Measurements from ENCODE around the gene KIAA1755. TPM values are rescaled to one million over a fixed set of nuclear protein-coding genes. Genes with fewer than 3 reads are reported as not detected.

Gene KIAA1755
- total and polyA plus RNA-seq, 9 of the 15 experiments (the other 6 are each of a cell fraction or from before 2014, with no cell fraction given), result not detected

GRCh38 chr20:38205001-38205400 lies 55.5 kb downstream of the KIAA1755 start (continued):
- TF ChIP-seq ZBTB2 (IDR thresholded peaks at IDR 0.05), result no peak
- TF ChIP-seq ZNF764 (CRISPR knock-in tag; IDR thresholded peaks at IDR 0.05; ENCODE audit: low read depth), result no peak
- TF ChIP-seq HDAC2 (IDR thresholded peaks at IDR 0.05), result no peak
- no peak for TF ChIP-seq FOS (IDR thresholded peaks at IDR 0.05; ENCODE audit: extremely low read depth, insufficient read length)
- TF ChIP-seq FOXJ3 (CRISPR knock-in tag; IDR thresholded peaks at IDR 0.05), result no peak
- no peak for TF ChIP-seq FOXA1 (IDR thresholded peaks at IDR 0.05; ENCODE audit: borderline replicate concordance)
- no peak for TF ChIP-seq MLX (CRISPR knock-in tag; conservative IDR thresholded peaks at IDR 0.05)

GRCh38 chr20:38203981-38204357 lies 56.6 kb downstream of the KIAA1755 start:
- Histone ChIP-seq H3K79me2 (ENCODE audit: control insufficient read depth, insufficient read depth, low read length) (no peaks in the 10 kb centered on the region), H3K9ac (ENCODE audit: insufficient read depth in 1 of 2, low read depth in 2 of 2, low read length in 2 of 2) (no peak overlapping the region)

More at GRCh38 chr20:38203981-38204357, 56.6 kb downstream of the KIAA1755 start:
- in situ Hi-C loops (cut with MboI), result no loop called here
- no peak for TF ChIP-seq ZNF778 (CRISPR knock-in tag; IDR thresholded peaks at IDR 0.05)
- TF ChIP-seq MAFG (tag; conservative IDR thresholded peaks at IDR 0.05), result no peak
- ATAC-seq (no peak), DNase-seq (ENCODE audit: extremely low read depth in 1 of 4, low spot score in 3 of 4) (no peak), FAIRE-seq (peak; percentile 63)
- Histone ChIP-seq H2AFZ (ENCODE audit: low read depth, low read length) (no peak overlapping the region), H3K27ac (ENCODE audit: extremely low read depth, low read depth, low read length) (no peak overlapping the region), H3K27me3 (ENCODE audit: control insufficient read depth in 2 of 2, insufficient read depth in 2 of 2, low read length in 2 of 2) (peaks cover 8 to 17% of the 10 kb centered on the region in 2 experiments; a peak in 3 of 5 replicates), H3K36me3 (ENCODE audit: control insufficient read depth, insufficient read depth, low read length) (no peaks in the 10 kb centered on the region), H3K4me3 (no peak overlapping the region), H3K9me3 (replicated peaks; ENCODE audit: control insufficient read depth, insufficient read depth, low read depth, low read length) (no peaks in the 10 kb centered on the region; the same call in 1 of the 2 replicates), H3K9me1 (ENCODE audit: control insufficient read depth, insufficient read depth, low read length) (no peaks in the 10 kb centered on the region), H3K4me1 (replicated peaks in 1 of 2; ENCODE audit: control insufficient read depth in 2 of 2, insufficient read depth in 2 of 2, low read length in 2 of 2) (peaks cover 0 to 7% of the 10 kb centered on the region in 2 experiments; a peak in 3 of 5 replicates), H4K20me1 (replicated peaks; ENCODE audit: control insufficient read depth, insufficient read depth, low read length) (no peaks in the 10 kb centered on the region; the same call in 1 of the 2 replicates), H3K4me2 (ENCODE audit: insufficient read depth, low read length) (no peak overlapping the region)
- 3% methylated on average over 2 of the region's 2 CpGs for WGBS (ENCODE audit: insufficient coverage, low coverage, missing lambda C conversion rate)
- no TSS peak for BruUV-seq (replicated peaks)
- ChIA-PET POLR2A (no interaction called here), CTCF (ENCODE audit: low intra/inter-chr PET ratio) (no interaction called here)
- intact Hi-C loops (cut with micrococcal nuclease), result no loop called here

Measured in K562 (cell line).